SIG-M5 treated with dmso at 0.1 percent for 504 hours (cell line): ENCODE data around the gene ARF4.
"Not testable (repeated sequence)": the region's sequence is repeated elsewhere in the genome, so short reads cannot be mapped to it uniquely, and the experiment has no call there.

Experiments used
- DNase-seq: peaks from one replicate; lab custom pipeline; 2025; ENCODE audit not compliant: unreplicated experiment; lab: John Stamatoyannopoulos, UW

Gene ARF4

DNA sequence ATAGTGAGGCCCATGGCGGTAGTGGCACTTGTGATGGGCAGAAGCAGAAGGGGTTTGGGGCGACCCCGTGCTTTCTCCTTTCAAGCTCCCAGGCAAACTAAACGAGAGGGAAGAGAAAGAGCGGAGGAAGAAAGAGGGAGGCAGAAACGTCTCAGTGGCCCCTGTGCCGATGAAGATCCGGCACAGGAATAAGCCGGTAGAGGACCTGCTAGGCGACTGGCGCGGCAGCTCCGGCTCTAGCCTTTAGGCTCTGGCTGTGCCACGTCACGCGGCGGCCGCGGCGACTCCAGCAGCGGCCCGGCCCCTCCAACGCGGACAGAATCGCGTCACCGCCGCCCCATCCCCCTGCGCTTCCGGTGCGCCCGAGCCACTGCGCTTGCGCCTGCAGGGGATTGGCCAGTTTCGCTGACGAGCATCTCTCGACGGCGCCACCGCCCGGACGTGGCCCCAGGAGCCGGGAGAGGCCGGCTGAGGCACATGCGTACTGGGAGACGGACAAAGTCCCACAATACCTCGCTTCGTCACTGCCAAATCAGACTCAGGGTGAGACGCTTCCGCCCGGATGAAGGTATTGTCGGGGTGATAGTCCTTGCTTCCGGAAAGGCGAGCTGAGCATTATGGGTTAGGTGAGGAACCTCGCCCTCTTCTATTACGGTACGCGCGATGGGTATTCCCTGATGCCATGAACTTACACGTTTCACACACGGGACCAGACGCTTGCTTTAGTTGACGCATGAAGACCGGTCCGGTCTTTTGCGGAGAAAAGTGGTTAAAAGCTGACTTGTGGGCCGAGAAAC is at the start of gene ARF4:
Gene ARF4 (minus strand): TSS at position 218 of the 797 bp plus-strand sequence. CDS start 204 bp downstream, at position 14.
- peak; percentile 99 for DNase-seq

DNA sequence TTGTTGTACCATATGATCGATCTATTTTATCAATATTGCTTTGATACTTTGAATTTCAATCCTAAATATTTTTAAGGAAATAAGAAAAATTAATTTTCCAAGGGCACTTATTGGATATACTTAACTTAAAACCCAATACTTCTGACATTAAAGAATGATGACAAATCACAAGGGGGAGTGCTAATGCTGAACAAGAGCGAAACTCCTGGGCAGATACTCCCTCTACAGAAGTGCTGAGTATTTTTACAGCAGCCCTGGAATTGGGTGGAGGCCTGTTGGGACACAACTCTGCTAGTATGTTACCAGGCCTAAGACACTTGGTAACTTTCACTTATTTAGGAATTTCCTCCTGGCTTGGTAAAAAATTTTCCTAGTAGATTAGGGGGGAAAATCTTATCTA is 49.6 kb upstream of the ARF4 start:
- DNase-seq: no peak

DNA sequence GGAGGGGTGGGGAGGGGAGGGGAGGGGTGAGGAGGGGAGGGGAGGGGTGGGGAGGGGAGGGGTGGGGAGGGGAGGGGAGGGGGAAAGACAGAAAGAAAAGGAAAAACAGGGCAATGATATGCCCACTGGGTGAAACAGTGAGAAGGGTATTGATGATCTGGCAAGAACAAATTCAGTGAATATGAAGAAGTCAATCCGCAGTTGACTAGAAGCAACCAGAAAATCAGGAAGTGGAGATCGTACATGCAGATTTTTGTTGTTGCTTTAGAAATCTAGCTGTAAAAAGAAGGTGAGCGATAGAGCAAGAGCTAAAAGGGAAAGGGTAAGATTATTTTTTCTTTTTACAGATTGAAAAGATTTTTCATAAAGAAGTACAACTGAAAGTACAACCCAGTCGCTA is 47.6 kb upstream of the ARF4 start:
- peak; percentile 28 for DNase-seq

DNA sequence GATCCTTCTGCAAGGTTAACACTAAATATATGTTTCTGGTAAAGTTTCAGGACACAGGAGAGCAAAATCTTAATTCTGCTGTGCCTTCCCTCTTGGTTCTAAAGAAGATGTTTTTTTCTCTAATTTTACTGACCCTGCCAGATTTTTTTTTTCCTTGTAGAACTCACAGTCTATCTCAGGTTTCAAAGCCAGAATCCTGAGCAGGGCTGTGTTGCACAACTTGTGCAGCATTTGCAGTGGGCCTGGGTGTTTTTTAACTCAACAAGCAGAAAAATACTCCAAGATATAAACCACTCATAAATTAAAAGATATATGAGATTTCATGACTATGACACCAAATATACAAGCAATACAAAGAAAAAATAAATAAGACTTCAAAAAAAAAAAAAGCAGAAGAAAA is 40.2 kb upstream of the ARF4 start:
- no peak for DNase-seq

DNA sequence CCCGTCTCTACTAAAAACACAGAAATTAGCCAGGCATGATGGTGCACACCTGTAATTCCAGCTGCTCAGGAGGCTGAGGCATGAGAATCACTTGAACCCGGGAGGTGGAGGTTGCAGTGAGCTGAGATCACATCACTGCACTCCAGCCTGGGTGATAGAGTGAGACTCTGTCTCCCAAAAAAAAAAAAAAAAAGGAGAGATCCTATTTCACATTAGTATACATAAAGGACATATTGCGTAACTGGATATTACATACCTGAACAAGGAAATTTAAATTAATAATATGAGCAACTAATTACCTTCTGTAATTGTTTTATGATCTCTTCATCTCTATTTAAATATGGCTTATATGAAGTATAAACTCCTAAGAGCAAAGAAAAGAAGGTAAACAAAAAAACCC is 37.1 kb upstream of the ARF4 start:
- DNase-seq: not testable (repeated sequence)

DNA sequence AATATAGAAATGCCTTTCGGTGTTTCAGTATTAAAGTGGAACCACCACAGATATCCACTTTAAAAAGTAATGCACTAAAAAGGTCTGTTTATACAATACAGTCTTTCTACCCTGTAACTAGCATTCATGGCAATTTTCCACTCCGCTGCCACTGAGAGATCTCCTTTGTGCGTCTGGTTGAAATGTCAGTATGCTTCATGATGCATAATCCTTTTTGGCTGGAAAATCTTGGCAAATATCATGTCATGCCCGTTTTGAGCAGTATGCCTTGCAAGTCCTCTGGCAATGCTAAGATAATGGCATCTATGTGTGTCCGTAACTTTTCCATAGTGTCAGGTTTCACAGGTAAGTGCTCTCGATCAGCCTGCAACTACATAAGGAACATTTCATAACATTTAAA is 30.8 kb upstream of the ARF4 start:
- no peak for DNase-seq

DNA sequence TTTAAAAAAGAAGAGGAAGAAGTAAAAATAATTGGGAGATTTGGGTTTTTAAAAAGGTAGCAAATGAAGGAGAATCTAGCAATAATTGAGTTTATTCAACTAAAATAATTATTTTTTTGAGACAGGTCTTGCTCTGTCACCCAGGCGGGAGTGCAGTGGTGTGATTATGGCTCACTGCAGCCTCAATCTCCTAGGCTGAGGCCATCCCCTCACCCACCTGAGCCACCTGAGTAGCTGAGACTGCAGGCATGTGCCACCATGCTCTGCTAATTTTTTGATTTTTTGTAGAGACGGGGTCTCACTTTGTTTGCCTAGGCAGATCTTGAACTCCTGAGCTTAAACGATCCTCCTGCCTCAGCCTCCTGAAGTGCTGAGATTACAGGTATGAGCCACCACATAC is 27.7 kb upstream of the ARF4 start:
- DNase-seq: no peak

DNA sequence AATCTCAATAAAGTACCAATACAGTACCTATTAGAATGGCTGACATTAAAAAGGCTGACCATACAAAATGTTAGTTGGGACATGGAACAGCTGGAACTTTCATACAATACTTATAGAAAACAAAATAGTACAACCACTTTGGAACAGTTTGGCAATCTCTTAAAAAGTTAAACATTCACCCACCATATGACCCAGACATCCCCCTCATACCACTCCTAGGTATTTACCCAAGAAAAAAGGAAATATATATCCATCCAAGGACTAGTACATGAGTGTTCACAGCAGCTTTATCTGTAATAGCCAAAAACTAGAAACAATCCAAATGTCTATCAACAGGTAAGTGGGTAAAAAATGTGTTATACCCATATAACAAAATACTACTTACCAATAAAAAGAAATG is 25.2 kb upstream of the ARF4 start:
- DNase-seq: no peak

DNA sequence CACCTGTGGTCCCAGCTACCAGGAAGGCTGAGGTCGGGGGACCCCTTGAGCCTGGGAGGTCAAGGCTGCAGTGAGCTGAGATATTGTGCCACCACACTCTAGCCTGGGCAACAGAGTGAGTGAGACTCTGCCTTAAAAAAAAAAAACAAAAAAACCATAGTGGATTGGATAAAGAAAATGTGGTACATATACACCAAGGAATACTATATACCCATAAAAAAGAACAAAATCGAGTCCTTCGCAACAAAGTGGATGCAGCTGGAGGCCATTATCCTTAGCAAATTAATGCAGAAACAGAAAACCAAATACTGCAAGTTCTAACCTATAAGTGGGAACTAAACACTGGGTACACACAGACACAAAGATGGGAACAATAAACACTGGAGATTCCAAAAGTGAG is 20.6 kb upstream of the ARF4 start:
- no peak for DNase-seq

DNA sequence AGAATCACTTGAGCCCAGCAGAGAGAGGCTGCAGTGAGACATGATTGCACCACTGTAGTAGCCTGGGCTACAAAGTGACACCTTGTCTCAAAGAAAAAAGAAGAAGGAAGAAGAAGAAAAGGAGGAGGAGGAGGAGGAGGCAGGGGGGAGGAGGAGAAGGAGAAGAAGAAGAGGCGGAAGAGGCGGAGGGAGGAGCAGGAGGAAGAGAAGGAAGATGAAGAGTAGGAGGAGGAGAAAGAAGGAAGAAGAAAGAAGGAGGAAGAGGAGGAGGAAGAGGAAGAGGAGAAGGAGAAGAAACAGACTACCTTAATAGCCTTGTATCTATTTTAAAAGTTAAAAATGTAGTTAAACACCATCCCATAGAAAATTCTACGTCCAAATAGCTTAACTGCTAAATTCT is 19.1 kb upstream of the ARF4 start:
- DNase-seq: no peak

DNA sequence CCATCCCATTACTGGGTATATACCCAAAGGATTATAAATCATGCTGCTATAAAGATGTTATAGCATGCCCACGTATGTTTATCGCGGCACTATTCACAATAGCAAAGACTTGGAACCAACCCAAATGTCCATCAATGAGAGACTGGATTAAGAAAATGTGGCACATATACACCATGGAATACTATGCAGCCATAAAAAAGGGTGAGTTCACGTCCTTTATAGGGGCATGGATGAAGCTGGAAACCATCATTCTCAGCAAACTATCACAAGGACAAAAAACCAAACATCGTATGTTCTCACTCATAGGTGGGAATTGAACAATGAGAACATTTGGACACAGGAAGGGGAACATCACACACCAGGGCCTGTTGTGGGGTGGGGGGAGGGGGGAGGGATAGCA is 14.7 kb upstream of the ARF4 start:
- not testable (repeated sequence) for DNase-seq

DNA sequence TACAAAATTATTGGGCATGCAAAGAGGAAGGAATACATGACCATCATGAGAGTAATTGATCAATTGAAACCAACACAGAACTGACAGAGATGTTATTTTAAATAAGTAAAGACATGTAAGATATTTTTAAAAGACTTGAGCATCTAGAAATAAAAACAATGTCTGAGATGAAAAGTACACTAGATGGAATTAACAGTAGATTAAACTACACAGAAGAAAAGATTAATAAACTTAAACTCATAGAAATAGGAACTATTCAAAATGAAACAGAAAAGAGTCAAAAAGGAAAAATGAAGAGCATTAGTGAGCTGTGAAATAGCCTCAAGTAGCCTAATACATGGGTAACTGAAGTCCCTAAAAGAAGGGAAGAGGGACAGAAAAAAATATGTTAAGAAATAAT is 8.5 kb upstream of the ARF4 start:
- no peak for DNase-seq

DNA sequence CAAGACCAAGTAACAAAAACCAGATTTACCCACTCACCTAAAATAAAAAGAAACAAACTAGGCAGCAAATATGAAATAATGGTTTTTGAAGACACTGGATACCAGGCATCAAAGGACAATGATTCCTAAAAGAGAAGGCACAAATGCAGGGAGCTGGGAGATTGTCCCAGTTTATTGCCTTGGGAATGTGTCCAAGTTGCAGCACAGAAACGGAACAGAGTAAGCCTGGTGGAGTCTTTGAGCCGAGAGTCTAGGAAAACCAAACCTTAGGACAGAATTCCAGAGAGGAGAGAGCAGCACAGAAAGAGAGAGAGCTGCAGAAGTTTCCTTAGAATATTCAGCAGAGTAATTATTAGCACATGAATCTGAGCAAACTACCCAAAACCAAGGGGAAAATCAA is 7.8 kb upstream of the ARF4 start:
- DNase-seq: no peak

DNA sequence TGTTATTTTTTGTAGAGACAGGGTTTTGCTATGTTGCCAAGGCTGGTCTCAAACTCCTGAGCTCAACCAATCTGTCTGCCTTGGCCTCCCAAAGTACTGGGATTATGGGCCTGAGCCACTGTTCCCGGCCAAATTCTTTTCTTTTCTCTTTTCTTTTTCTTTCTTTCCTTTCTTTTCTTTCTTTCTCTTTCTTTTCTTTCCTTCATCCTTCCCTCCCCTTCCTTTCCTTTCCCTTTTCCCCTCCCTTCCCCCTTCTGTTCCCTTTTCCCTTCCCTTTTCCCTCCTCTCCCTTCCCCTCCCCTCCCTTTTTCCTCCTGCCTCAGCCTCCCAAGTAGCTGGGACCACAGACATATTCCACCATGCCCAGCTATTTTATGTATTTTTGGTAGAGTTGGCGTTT is 3.1 kb upstream of the ARF4 start:
- DNase-seq: no peak

DNA sequence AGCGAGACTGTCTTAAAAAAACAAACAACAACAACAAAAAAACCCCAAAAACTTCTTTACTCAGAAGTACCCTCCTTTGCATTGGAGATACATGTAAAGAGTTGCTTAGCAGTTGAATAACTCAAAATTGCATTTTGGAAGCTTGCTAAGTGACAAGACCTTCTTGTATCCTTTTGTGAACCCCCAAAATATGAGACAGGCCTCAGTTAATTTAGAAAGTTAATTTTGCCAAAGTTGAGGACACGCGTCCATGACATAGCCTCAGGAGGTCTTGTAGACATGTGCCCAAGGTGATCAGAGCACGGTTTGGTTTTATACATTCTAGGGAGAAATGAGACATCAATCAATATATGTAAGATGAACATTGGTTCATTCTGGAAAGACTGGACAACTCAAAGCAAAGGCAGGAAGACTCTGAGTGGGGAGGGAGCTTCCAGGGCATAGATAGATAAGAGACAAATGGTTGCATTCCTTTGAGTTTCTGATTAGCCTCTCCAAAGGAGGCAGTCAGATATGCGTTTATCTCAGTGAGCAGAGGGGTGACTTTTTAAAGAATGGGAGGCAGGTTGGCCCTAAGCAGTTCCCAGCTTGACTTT is 1.7 kb upstream of the ARF4 start:
- no peak for DNase-seq

DNA sequence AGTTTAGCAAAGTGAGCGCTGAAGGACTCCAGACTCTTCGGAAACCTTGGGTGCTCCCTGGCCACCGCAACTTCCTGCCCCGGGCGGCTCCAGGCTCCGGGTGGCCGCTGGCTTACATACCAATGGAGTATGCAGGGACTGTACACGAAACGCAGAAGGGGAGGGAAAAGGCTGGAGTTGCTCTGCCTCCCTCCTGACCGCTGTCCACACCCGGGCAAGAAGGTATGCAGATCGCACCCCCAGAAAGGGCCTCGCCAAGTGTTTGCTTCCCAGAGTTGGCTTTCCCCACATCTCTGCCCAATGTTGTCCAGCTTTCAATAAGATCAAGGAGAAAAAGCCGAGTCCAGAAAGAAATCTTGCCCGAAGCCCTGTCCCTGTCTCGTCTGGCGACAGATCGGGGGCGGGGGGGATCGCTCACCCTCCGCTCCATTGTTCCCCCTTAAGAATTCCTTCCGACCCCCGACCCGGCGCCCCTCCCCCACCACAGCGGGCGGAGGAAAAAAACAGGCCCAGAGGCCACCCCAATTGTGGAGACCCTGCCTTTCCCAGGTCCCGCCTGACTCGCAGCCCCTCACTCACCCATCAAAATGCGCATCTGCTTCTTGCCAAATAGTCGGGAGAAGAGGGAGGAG is 533 bp downstream of the ARF4 start:
- peak; percentile 84 for DNase-seq

DNA sequence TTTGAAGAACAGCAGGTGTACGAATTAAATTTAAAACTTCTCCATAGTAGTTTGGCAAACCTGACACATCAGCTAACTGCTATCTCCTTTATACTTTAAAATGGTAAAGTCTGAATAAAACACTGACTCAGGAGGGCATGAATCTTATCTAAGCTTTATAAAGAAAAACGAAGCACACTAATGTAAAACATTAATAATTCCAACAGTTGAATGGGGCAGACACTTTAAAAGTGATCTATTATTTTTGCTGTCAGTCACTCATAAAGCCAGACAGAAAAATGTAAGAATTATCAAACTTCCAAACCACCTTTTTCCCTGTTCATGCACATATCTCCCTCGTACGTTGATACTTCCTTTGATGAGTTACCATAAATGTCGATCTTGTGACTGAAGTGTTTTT is 2.6 kb downstream of the ARF4 start:
- no peak for DNase-seq

DNA sequence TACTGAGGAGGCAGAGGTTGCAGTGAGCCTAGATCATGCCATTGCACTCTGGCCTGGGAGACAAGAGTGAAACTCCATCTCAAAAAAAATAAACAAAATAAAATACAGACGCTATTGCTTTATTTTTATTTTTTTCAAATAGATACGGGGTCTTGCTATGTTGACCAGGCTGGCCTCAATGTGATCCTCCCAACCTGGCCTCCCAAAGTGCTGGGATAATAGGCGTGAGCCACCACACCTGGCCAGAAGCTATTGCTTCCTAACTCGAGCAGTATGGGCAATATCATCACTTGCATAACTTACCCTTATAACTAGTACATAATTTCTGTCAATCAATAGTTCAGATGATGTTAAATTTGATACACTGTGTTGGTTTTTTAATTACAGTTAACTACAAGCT is 3.0 kb downstream of the ARF4 start:
- no peak for DNase-seq

DNA sequence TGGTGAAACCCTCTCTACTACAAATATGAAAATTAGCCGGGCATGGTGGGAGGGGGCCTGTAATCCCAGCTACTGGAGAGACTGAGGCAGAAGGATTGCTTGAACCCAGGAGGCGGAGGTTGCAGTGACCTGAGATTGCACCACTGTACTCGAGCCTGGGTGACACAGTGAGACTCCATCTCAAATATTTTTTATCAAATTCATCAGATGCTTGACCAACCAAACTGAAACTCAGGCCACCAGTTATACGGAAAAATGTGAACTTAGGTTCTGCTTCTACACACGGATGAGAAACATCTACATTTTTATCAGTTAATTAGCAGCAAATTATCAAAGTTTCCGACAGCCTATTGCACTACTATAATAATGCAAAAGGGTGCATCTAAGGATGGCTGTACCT is 4.8 kb downstream of the ARF4 start:
- no peak for DNase-seq

DNA sequence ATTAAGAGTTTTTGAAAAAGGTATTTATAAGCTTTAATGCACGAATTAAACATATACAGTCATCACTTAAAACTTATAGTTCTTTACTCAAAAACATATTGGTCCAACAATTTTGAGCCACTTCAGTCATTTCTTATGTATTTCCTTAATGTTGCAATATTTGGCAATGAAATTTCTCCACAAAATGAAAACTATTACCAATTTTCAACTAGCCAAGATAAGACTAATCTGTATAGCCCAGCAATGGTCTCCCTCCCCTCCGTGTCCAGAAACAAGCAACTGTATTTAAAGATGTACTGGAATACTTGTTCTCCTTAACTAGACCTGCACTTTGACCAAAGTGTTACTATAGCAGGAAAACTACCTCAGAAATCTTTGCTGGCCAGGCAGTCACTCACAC is 9.2 kb downstream of the ARF4 start:
- no peak for DNase-seq

DNA sequence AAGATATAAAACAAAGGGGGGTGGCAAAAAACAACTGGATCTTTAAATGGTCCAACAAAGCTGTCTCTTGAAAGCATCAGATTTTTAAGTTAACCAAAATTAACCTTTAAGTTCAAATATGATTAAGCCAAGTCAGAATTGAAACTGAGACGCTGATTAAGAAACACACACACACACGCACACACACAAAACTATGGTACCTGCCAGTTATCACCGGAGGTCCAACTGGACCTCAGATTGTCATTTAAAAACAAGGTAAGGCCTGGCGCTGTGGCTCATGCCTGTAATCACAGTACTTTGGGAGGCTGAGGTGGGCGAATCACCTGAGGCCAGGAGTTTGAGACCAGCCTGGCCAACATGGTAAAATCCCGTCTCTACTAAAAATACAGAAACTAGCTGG is 10.4 kb downstream of the ARF4 start:
- no peak for DNase-seq

DNA sequence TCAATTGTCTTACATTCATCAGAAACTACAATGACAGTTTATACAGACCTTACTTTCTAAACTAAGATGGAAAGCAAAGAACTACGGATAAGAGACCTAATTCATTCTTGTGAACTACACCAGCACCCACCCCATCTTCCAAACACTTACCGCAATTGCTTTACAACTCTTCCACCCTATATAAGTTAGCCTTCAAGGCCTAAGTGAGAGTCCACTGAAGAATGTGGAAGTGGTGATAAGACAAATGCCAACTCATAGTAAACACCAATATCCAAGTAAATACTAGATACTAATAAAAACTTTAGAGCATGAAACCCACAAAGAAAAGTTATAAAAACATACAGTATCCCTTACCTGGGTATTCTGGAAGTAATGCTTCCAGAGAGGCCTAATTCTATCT is 13.6 kb downstream of the ARF4 start:
- DNase-seq: no peak
